Measurements from ENCODE around the gene CHST12. TPM values are rescaled to one million over a fixed set of nuclear protein-coding genes. Genes with fewer than 3 reads are reported as not detected.

CHST12 gene
- total and polyA plus RNA-seq, 2 donors (not counting 1 experiment from before 2014, with no cell fraction given) = 25.4 to 27.1 TPM

GRCh38 chr7:2374830-2375728 lies 28.3 kb upstream of the CHST12 start:
- Histone ChIP-seq H3K9me3 (ENCODE audit: control extremely low read depth in 1 of 3, control insufficient read depth in 2 of 3, insufficient read depth in 1 of 3, low read length in 2 of 3) (no peaks in the 10 kb centered on the region), H4K20me1 (ENCODE audit: control insufficient read depth, insufficient read depth, low read length, poor library complexity, severe bottlenecking) (peaks cover 72% of the 10 kb centered on the region), H3K36me3 (replicated peaks in 1 of 2; ENCODE audit: control extremely low read depth in 1 of 2, control insufficient read depth in 1 of 2, extremely low read depth in 1 of 2, insufficient read depth in 2 of 2, low read length in 1 of 2) (peaks cover 1 to 90% of the 10 kb centered on the region in 2 experiments), H3K79me2 (ENCODE audit: control insufficient read depth, insufficient read depth, low read length) (peaks cover 66% of the 10 kb centered on the region), H3K4me2 (replicated peaks; ENCODE audit: low read depth, low read length, poor library complexity, severe bottlenecking) (no peak overlapping the region), H3K4me1 (ENCODE audit: control insufficient read depth in 2 of 2, insufficient read depth in 2 of 2, low read length in 2 of 2) (no peaks in the 10 kb centered on the region), H3K27me3 (replicated peaks in 1 of 4; ENCODE audit: control extremely low read depth in 1 of 4, control insufficient read depth in 3 of 4, insufficient read depth in 4 of 4, low read length in 3 of 4) (no peaks in the 10 kb centered on the region), H3K4me3 (ENCODE audit: control extremely low read depth in 1 of 5, extremely low read depth in 1 of 5, insufficient read depth in 1 of 5, low read depth in 2 of 5, low read length in 4 of 5) (no peak overlapping the region), H3K9ac (ENCODE audit: low read length) (no peak overlapping the region), H3K27ac (ENCODE audit: low read length in 2 of 2) (no peak overlapping the region), H2AFZ (ENCODE audit: insufficient read depth, low read depth, low read length, poor library complexity, severe bottlenecking) (no peak overlapping the region)
- Mint-ChIP-seq H3K9me3 (ENCODE audit: insufficient read depth) (no peaks in the 10 kb centered on the region), H3K4me3 (no peak overlapping the region), H3K4me1 (no peaks in the 10 kb centered on the region), H3K27ac (no peak overlapping the region), H3K27me3 (no peaks in the 10 kb centered on the region)
- TF ChIP-seq EZH2 (IDR thresholded peaks at IDR 0.05; ENCODE audit: borderline replicate concordance, insufficient read depth, low read depth, low read length, poor library complexity, severe bottlenecking) (no peak), CTCF (IDR thresholded peaks at IDR 0.05) (no peak)
- no peak for ATAC-seq (ENCODE audit: low read depth)
- 95% methylated on average over 21 of the region's 26 CpGs for WGBS (ENCODE audit: insufficient coverage)
- CTCF ChIA-PET = no interaction called here
- no peak for DNase-seq
- intact Hi-C loops (cut with micrococcal nuclease) = no loop called here
- POLR2A ChIA-PET = interaction anchor here (0.6 kb wide), 1 partner anchor 17 kb away, joined by 3 read pairs; no protein-coding TSS in a partner anchor
